Keratinocyte (primary cell): Measurements from ENCODE around the gene FSD1. TPM values are rescaled to one million over a fixed set of nuclear protein-coding genes. Genes with fewer than 3 reads are reported as not detected.

Source experiments
- DNase-seq: peaks from one replicate; pipeline ENCODE4 v3.0.0-alpha.2; 2011; ENCODE audit warnings: low read depth, missing footprints, low spot score
- FAIRE-seq: peaks from 2 replicates; lab custom pipeline; 2011; peaks lifted over from hg19 to GRCh38; lab: Jason Lieb, UNC
- H2AFZ ChIP-seq: 2 replicates; pipeline ENCODE4 v1.6.0; 2012; ENCODE audit warnings: low read length, control low read depth, inconsistent platforms; ENCODE audit not compliant: control insufficient read depth
- H3K27ac ChIP-seq: 2 replicates; pipeline ENCODE4 v1.5.1; 2011; ENCODE audit warnings: low read length; ENCODE audit not compliant: control insufficient read depth, insufficient read depth
- H3K27me3 ChIP-seq: 3 replicates; pipeline ENCODE4 v1.6.0; 2011; ENCODE audit warnings: low read length; ENCODE audit not compliant: control insufficient read depth, insufficient read depth; ENCODE audit errors: extremely low read depth
- H3K36me3 ChIP-seq, 2 experiments: 2 replicates in 1 of 2; 3 replicates in 1 of 2; pipeline ENCODE4 v1.5.1; 2011; ENCODE audit warnings: low read length in 2 of 2, mild to moderate bottlenecking in 1 of 2; ENCODE audit not compliant: control insufficient read depth in 2 of 2, insufficient read depth in 2 of 2; ENCODE audit errors: extremely low read depth in 1 of 2
- H3K4me1 ChIP-seq: 3 replicates; pipeline ENCODE4 v1.5.1; 2011; ENCODE audit warnings: low read length; ENCODE audit not compliant: control insufficient read depth, insufficient read depth; ENCODE audit errors: extremely low read depth
- H3K4me2 ChIP-seq: 3 replicates; pipeline ENCODE4 v1.6.0; 2011; ENCODE audit warnings: low read depth, low read length; ENCODE audit not compliant: control insufficient read depth, insufficient read depth; ENCODE audit errors: extremely low read depth
- H3K4me3 ChIP-seq, 3 experiments: fragments of 200-600 bp in 1 of 3; sonication (generic) in 1 of 3; 2 replicates in 2 of 3; 3 replicates in 1 of 3; pipeline ENCODE4 v1.5.1; 2011 to 2016; ENCODE audit warnings: low read length in 3 of 3, mild to moderate bottlenecking in 3 of 3, control low read depth in 2 of 3, inconsistent platforms in 1 of 3, low read depth in 1 of 3, mixed read lengths in 1 of 3, mixed run types in 1 of 3, moderate library complexity in 1 of 3; ENCODE audit not compliant: control insufficient read depth in 2 of 3, insufficient read depth in 2 of 3; ENCODE audit errors: extremely low read depth in 1 of 3
- H3K79me2 ChIP-seq: 2 replicates; pipeline ENCODE4 v1.6.0; 2012; ENCODE audit warnings: low read length; ENCODE audit not compliant: control insufficient read depth, insufficient read depth
- H3K9ac ChIP-seq: 3 replicates; pipeline ENCODE4 v1.6.0; 2011; ENCODE audit warnings: low read length; ENCODE audit not compliant: control insufficient read depth, insufficient read depth; ENCODE audit errors: extremely low read depth
- H3K9me1 ChIP-seq: 3 replicates; pipeline ENCODE4 v1.6.0; 2011; ENCODE audit warnings: low read length; ENCODE audit not compliant: control insufficient read depth, insufficient read depth; ENCODE audit errors: extremely low read depth
- H3K9me3 ChIP-seq: 2 replicates; pipeline ENCODE4 v1.5.1; 2012; ENCODE audit warnings: low read depth, low read length; ENCODE audit not compliant: control insufficient read depth
- H4K20me1 ChIP-seq: 3 replicates; pipeline ENCODE4 v1.6.0; 2011; ENCODE audit warnings: low read length; ENCODE audit not compliant: control insufficient read depth, insufficient read depth; ENCODE audit errors: extremely low read depth
- CTCF ChIP-seq, 3 experiments: IDR thresholded peaks in 1 of 3; conservative IDR thresholded peaks in 1 of 3; optimal IDR thresholded peaks in 1 of 3; 2 replicates in 2 of 3; 3 replicates in 1 of 3; pipeline versions ENCODE3 to v1.5.1; 2011; ENCODE audit warnings: low read length in 3 of 3, mild to moderate bottlenecking in 3 of 3, moderate library complexity in 2 of 3, control low read depth in 1 of 3, inconsistent platforms in 1 of 3; ENCODE audit not compliant: insufficient read depth in 2 of 3; ENCODE audit errors: extremely low read depth in 1 of 3
- EZH2 ChIP-seq: IDR thresholded peaks from one replicate; pipeline ENCODE4 v1.6.1; 2012; ENCODE audit warnings: inconsistent platforms, mild to moderate bottlenecking, low read length, moderate library complexity
- dilution Hi-C: fragments of 300-500 bp; cut with MboI; formaldehyde crosslinking; loops from one replicate; pipeline ENCODE4 v1.7.0; 2020; ENCODE audit warnings: low sequenced_read_pairs; ENCODE audit not compliant: extremely low pct_ligation_motif_present
- polyA plus RNA-seq, 5 experiments: library from polyadenylated mRNA; depleted of rRNA in 3 of 5; stranded (reverse) in 3 of 5; stranded (forward) in 1 of 5; unstranded in 1 of 5; fragments of >200 nt; gene quantifications; 1 replicate in 1 of 5; 2 replicates in 3 of 5; 3 replicates in 1 of 5; pipeline versions ENCODE4 v1.2.1 to v1.2.3, GENCODE V29; 2011 to 2012; ENCODE audit warnings: missing spikeins in 2 of 5, low read depth in 1 of 5, low replicate concordance in 1 of 5

The FSD1 gene
- polyA plus RNA-seq, 1 donor (not counting 4 experiments of a cell fraction or from before 2014, with no cell fraction given): 0.49 TPM

GRCh38 chr19:4357921-4358326 lies 53.5 kb downstream of the FSD1 start:
- Histone ChIP-seq H3K9me1 (no peaks in the 10 kb centered on the region), H3K4me1 (no peaks in the 10 kb centered on the region), H4K20me1 (no peaks in the 10 kb centered on the region), H3K9me3 (no peaks in the 10 kb centered on the region), H3K36me3 (peaks cover 11 to 22% of the 10 kb centered on the region in 2 experiments), H3K27me3 (no peaks in the 10 kb centered on the region), H2AFZ (no peak overlapping the region), H3K27ac (no peak overlapping the region), H3K4me2 (no peak overlapping the region), H3K4me3 (no peak overlapping the region), H3K9ac (no peak overlapping the region), H3K79me2 (no peaks in the 10 kb centered on the region)
- dilution Hi-C loops: no loop called here
- no peak for DNase-seq
- TF ChIP-seq EZH2: no peak
- TF ChIP-seq CTCF (optimal IDR thresholded peaks at IDR 0.05 in 1 of 3, IDR thresholded peaks at IDR 0.05 in 1 of 3, conservative IDR thresholded peaks at IDR 0.05 in 1 of 3; ENCODE audit: extremely low read depth in 1 of 3, insufficient read depth in 2 of 3, low read length in 3 of 3): no peak
- FAIRE-seq: no peak

GRCh38 chr19:4358709-4359626 lies 54.6 kb downstream of the FSD1 start:
- H3K9me1 ChIP-seq: no peaks in the 10 kb centered on the region
- no peak for DNase-seq
- H3K9me3 ChIP-seq: no peaks in the 10 kb centered on the region
- dilution Hi-C loops: no loop called here
- peaks cover 16 to 28% of the 10 kb centered on the region in 2 experiments for H3K36me3 ChIP-seq
- H4K20me1 ChIP-seq: no peaks in the 10 kb centered on the region
- FAIRE-seq: no peak
- no peak overlapping the region for H3K9ac ChIP-seq
- H3K79me2 ChIP-seq: no peaks in the 10 kb centered on the region
- H3K4me3 ChIP-seq: no peak overlapping the region
- TF ChIP-seq EZH2 (no peak), CTCF (optimal IDR thresholded peaks at IDR 0.05 in 1 of 3, IDR thresholded peaks at IDR 0.05 in 1 of 3, conservative IDR thresholded peaks at IDR 0.05 in 1 of 3; ENCODE audit: extremely low read depth in 1 of 3, insufficient read depth in 2 of 3, low read length in 3 of 3) (no peak)
- no peak overlapping the region for H2AFZ ChIP-seq
- no peak overlapping the region for H3K4me2 ChIP-seq
- H3K27ac ChIP-seq: no peak overlapping the region
- no peaks in the 10 kb centered on the region for H3K27me3 ChIP-seq
- H3K4me1 ChIP-seq: no peaks in the 10 kb centered on the region
